ENCODE results near the gene MCTP2.

- TF ChIP-seq CTCF (IDR thresholded peaks at IDR 0.05): no peak
- TF ChIP-seq ZFX (IDR thresholded peaks at IDR 0.05; ENCODE audit: borderline replicate concordance): no peak
Measured at GRCh38 chr15:94439158-94439557, 207.8 kb downstream of the MCTP2 start.
